ENCODE data around the gene RGS7.

DNA sequence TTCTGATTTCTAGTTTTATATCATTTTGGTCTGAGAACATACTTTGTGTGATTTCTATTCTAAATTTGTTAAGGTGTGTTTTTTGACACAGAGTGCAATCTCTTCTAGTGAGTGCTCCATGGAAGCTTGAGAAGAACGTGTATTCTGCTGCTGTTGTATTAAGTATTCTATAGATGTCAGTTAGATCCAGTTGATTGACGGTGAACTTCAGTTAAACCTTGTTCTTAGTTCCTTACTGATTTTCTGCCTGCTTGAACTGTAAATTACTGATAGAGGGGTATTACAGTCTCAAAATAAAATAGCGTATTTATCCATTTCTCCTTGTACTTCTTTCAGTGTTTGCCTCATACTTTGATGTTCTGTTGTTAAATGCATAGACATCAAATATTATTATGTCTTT is 497.0 kb downstream of the RGS7 start:
- no peak for TF ChIP-seq CHD1 (IDR thresholded peaks at IDR 0.05; ENCODE audit: low read depth, low read length)
- no peak for TF ChIP-seq MAZ (IDR thresholded peaks at IDR 0.05; ENCODE audit: borderline replicate concordance, low read depth, low read length)
- TF ChIP-seq, protein P1, sequence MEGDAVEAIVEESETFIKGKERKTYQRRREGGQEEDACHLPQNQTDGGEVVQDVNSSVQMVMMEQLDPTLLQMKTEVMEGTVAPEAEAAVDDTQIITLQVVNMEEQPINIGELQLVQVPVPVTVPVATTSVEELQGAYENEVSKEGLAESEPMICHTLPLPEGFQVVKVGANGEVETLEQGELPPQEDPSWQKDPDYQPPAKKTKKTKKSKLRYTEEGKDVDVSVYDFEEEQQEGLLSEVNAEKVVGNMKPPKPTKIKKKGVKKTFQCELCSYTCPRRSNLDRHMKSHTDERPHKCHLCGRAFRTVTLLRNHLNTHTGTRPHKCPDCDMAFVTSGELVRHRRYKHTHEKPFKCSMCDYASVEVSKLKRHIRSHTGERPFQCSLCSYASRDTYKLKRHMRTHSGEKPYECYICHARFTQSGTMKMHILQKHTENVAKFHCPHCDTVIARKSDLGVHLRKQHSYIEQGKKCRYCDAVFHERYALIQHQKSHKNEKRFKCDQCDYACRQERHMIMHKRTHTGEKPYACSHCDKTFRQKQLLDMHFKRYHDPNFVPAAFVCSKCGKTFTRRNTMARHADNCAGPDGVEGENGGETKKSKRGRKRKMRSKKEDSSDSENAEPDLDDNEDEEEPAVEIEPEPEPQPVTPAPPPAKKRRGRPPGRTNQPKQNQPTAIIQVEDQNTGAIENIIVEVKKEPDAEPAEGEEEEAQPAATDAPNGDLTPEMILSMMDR (conservative IDR thresholded peaks at IDR 0.05; ENCODE audit: low read depth, low read length) = no peak
- TF ChIP-seq CEBPB (IDR thresholded peaks at IDR 0.05; ENCODE audit: low read depth, low read length) = no peak
- TF ChIP-seq, protein P2, sequence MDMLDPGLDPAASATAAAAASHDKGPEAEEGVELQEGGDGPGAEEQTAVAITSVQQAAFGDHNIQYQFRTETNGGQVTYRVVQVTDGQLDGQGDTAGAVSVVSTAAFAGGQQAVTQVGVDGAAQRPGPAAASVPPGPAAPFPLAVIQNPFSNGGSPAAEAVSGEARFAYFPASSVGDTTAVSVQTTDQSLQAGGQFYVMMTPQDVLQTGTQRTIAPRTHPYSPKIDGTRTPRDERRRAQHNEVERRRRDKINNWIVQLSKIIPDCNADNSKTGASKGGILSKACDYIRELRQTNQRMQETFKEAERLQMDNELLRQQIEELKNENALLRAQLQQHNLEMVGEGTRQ (IDR thresholded peaks at IDR 0.05; ENCODE audit: low read depth, low read length) = no peak
- no peak for TF ChIP-seq MAFK (IDR thresholded peaks at IDR 0.05; ENCODE audit: low read depth, low read length)
- no peak for TF ChIP-seq POLR2A (IDR thresholded peaks at IDR 0.05; ENCODE audit: low read depth, low read length)
- TF ChIP-seq RAD21 (IDR thresholded peaks at IDR 0.05; ENCODE audit: low read length) = no peak
- TF ChIP-seq RFX5 (IDR thresholded peaks at IDR 0.05; ENCODE audit: low read depth, low read length) = no peak
- TF ChIP-seq MXI1 (IDR thresholded peaks at IDR 0.05; ENCODE audit: borderline replicate concordance, low read depth, low read length) = no peak
- TF ChIP-seq BHLHE40 (IDR thresholded peaks at IDR 0.05; ENCODE audit: low read depth, low read length) = no peak
- TF ChIP-seq, protein P3, sequence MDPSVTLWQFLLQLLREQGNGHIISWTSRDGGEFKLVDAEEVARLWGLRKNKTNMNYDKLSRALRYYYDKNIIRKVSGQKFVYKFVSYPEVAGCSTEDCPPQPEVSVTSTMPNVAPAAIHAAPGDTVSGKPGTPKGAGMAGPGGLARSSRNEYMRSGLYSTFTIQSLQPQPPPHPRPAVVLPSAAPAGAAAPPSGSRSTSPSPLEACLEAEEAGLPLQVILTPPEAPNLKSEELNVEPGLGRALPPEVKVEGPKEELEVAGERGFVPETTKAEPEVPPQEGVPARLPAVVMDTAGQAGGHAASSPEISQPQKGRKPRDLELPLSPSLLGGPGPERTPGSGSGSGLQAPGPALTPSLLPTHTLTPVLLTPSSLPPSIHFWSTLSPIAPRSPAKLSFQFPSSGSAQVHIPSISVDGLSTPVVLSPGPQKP (IDR thresholded peaks at IDR 0.05; ENCODE audit: borderline replicate concordance, low read depth, low read length) = no peak
- no peak for TF ChIP-seq SMC3 (IDR thresholded peaks at IDR 0.05; ENCODE audit: low read depth, low read length)

Data from IMR-90 (cell line).